Measurements from ENCODE around the gene MCOLN1. TPM values are rescaled to one million over a fixed set of nuclear protein-coding genes. Genes with fewer than 3 reads are reported as not detected.
"Not testable (repeated sequence)": the region's sequence is repeated elsewhere in the genome, so short reads cannot be mapped to it uniquely, and the experiment has no call there.

The MCOLN1 gene
- total RNA-seq, 1 experiment from 2014 or later, result 3.6 TPM

- peak; percentile 55 for DNase-seq (ENCODE audit: low read depth)
Observed at GRCh38 chr19:7575434-7576040, 53.1 kb downstream of the MCOLN1 start.

GRCh38 chr19:7577422-7577821, 55.0 kb downstream of the MCOLN1 start:
- not testable (repeated sequence) for DNase-seq (ENCODE audit: low read depth)

GRCh38 chr19:7578127-7578526, 55.7 kb downstream of the MCOLN1 start:
- no peak for DNase-seq (ENCODE audit: low read depth)

- no peak for DNase-seq (ENCODE audit: low read depth)
Observed at GRCh38 chr19:7579182-7579581, 56.8 kb downstream of the MCOLN1 start.

- no peak for DNase-seq (ENCODE audit: low read depth)
Observed at GRCh38 chr19:7582446-7582845, 60.0 kb downstream of the MCOLN1 start.

Other genes starting within 250 kb of the MCOLN1 start
- 8.9 and 10.0 TPM in 2 replicates for gene INSR, start 228.2 kb upstream of the MCOLN1 start, total RNA-seq (2014; rRNA removed; shearing (Covaris generic))
- gene ARHGEF18, start 173.7 kb upstream of the MCOLN1 start, total RNA-seq (2014; rRNA removed; shearing (Covaris generic)), result 38.8 and 53.5 TPM in 2 replicates
- gene PEX11G, start 33.6 kb upstream of the MCOLN1 start, total RNA-seq (2014; rRNA removed; shearing (Covaris generic)), result 0.60 and 1.0 TPM in 2 replicates
- gene ZNF358, start 6.5 kb upstream of the MCOLN1 start, total RNA-seq (2014; rRNA removed; shearing (Covaris generic)), result 16.9 and 37.6 TPM in 2 replicates
- gene PNPLA6, start 13.1 kb downstream of the MCOLN1 start, total RNA-seq (2014; rRNA removed; shearing (Covaris generic)), result 40.5 and 51.0 TPM in 2 replicates
- 1.4 and 1.5 TPM in 2 replicates for gene CAMSAP3, start 73.2 kb downstream of the MCOLN1 start, total RNA-seq (2014; rRNA removed; shearing (Covaris generic))
- gene XAB2, start 106.9 kb downstream of the MCOLN1 start, total RNA-seq (2014; rRNA removed; shearing (Covaris generic)), result 47.3 and 48.9 TPM in 2 replicates
- gene PET100, start 107.2 kb downstream of the MCOLN1 start, total RNA-seq (2014; rRNA removed; shearing (Covaris generic)), result 31.9 and 135 TPM in 2 replicates
- gene PCP2, start 111.1 kb downstream of the MCOLN1 start, total RNA-seq (2014; rRNA removed; shearing (Covaris generic)), result not detected in 2 replicates
- 11.7 and 15.8 TPM in 2 replicates for gene STXBP2, start 114.5 kb downstream of the MCOLN1 start, total RNA-seq (2014; rRNA removed; shearing (Covaris generic))
- gene RETN, start 146.4 kb downstream of the MCOLN1 start, total RNA-seq (2014; rRNA removed; shearing (Covaris generic)), result not detected in 2 replicates
- not detected in 2 replicates for gene MCEMP1, start 154.5 kb downstream of the MCOLN1 start, total RNA-seq (2014; rRNA removed; shearing (Covaris generic))
- gene TRAPPC5, start 158.2 kb downstream of the MCOLN1 start, total RNA-seq (2014; rRNA removed; shearing (Covaris generic)), result 64.7 and 75.2 TPM in 2 replicates
- gene FCER2, start 179.5 kb downstream of the MCOLN1 start, total RNA-seq (2014; rRNA removed; shearing (Covaris generic)), result not detected in 2 replicates
- gene CLEC4G, start 209.5 kb downstream of the MCOLN1 start, total RNA-seq (2014; rRNA removed; shearing (Covaris generic)), result not detected in 2 replicates
- not detected in 2 replicates for gene CD209, start 224.9 kb downstream of the MCOLN1 start, total RNA-seq (2014; rRNA removed; shearing (Covaris generic))
- not detected in 2 replicates for gene CLEC4M, start 240.6 kb downstream of the MCOLN1 start, total RNA-seq (2014; rRNA removed; shearing (Covaris generic))